CD14-positive monocyte (primary cell): Measurements from ENCODE around the gene BCKDHB. TPM values are rescaled to one million over a fixed set of nuclear protein-coding genes. Genes with fewer than 3 reads are reported as not detected.

Source experiments
- DNase-seq, 3 donors: peaks; one replicate each; pipeline ENCODE4 v3.0.0-alpha.2; 2011 to 2022
- H2AFZ ChIP-seq: 2 replicates; pipeline ENCODE4 v1.6.0; 2012; ENCODE audit warnings: mild to moderate bottlenecking, low read depth, low read length, inconsistent platforms; ENCODE audit not compliant: insufficient read depth, poor library complexity, severe bottlenecking
- H3K27ac ChIP-seq, 2 donors: 1 replicate in 1 of 2; 2 replicates in 1 of 2; pipeline ENCODE4 v1.5.1; 2012 to 2013; ENCODE audit warnings: low read length in 2 of 2, control low read depth in 1 of 2, inconsistent platforms in 1 of 2, low read depth in 1 of 2, mild to moderate bottlenecking in 1 of 2
- H3K27me3 ChIP-seq, 2 donors: one replicate each; pipeline versions ENCODE4 v1.6.0 to v1.6.1; 2011 to 2013; ENCODE audit warnings: low read length in 2 of 2; ENCODE audit not compliant: control insufficient read depth in 2 of 2, insufficient read depth in 2 of 2
- H3K36me3 ChIP-seq, 2 donors: replicated peaks in 1 of 2; 1 replicate in 1 of 2; 2 replicates in 1 of 2; pipeline versions ENCODE4 v1.5.1 to v1.6.1; 2012 to 2013; ENCODE audit warnings: low read length in 2 of 2, control low read depth in 1 of 2, inconsistent platforms in 1 of 2, mild to moderate bottlenecking in 1 of 2; ENCODE audit not compliant: insufficient read depth in 2 of 2, control insufficient read depth in 1 of 2
- H3K4me1 ChIP-seq, 2 donors: 1 replicate in 1 of 2; 2 replicates in 1 of 2; pipeline versions ENCODE4 v1.5.1 to v1.6.1; 2012 to 2013; ENCODE audit warnings: low read length in 2 of 2, control low read depth in 1 of 2, inconsistent platforms in 1 of 2, mild to moderate bottlenecking in 1 of 2, moderate library complexity in 1 of 2; ENCODE audit not compliant: insufficient read depth in 2 of 2, control insufficient read depth in 1 of 2
- H3K4me2 ChIP-seq: replicated peaks from 2 replicates; pipeline ENCODE3; 2012; ENCODE audit warnings: low read length, moderate library complexity, mild to moderate bottlenecking; ENCODE audit not compliant: poor library complexity, severe bottlenecking; ENCODE audit errors: extremely low read depth
- H3K4me3 ChIP-seq, 3 experiments: fragments of 200-600 bp in 1 of 3; sonication (generic) in 1 of 3; replicated peaks in 1 of 3; 1 replicate in 2 of 3; 2 replicates in 1 of 3; pipeline ENCODE4 v1.5.1; 2011 to 2013; ENCODE audit warnings: low read length in 3 of 3, mild to moderate bottlenecking in 3 of 3, control low read depth in 2 of 3, low read depth in 2 of 3, inconsistent platforms in 1 of 3, moderate library complexity in 1 of 3
- H3K79me2 ChIP-seq: 2 replicates; pipeline ENCODE4 v1.6.0; 2012; ENCODE audit warnings: mild to moderate bottlenecking, control low read depth, inconsistent platforms, low read length, moderate library complexity; ENCODE audit not compliant: insufficient read depth
- H3K9ac ChIP-seq: 2 replicates; pipeline ENCODE4 v1.6.0; 2017; ENCODE audit warnings: low read length, mild to moderate bottlenecking; ENCODE audit not compliant: insufficient read depth, poor library complexity, severe bottlenecking
- H3K9me3 ChIP-seq, 2 donors: replicated peaks in 1 of 2; 1 replicate in 1 of 2; 2 replicates in 1 of 2; pipeline versions ENCODE4 v1.5.1 to v1.6.1; 2012 to 2013; ENCODE audit warnings: low read length in 2 of 2, control low read depth in 1 of 2; ENCODE audit not compliant: control insufficient read depth in 1 of 2, insufficient read depth in 1 of 2
- H4K20me1 ChIP-seq: 2 replicates; pipeline ENCODE4 v1.6.0; 2012; ENCODE audit warnings: mild to moderate bottlenecking, low read length, control low read depth, moderate library complexity; ENCODE audit not compliant: insufficient read depth
- H3K27ac Mint-ChIP-seq, 7 donors: one replicate each; pipeline ENCODE4 v1.8.0; 2020; ENCODE audit warnings: mild to moderate bottlenecking in 7 of 7, mixed read lengths in 7 of 7, moderate library complexity in 6 of 7, inconsistent platforms in 2 of 7
- H3K27me3 Mint-ChIP-seq, 3 donors: one replicate each; pipeline ENCODE4 v1.8.0; 2021 to 2022; ENCODE audit warnings: low read depth in 3 of 3, mild to moderate bottlenecking in 3 of 3, mixed read lengths in 3 of 3, moderate library complexity in 3 of 3, inconsistent platforms in 1 of 3
- H3K36me3 Mint-ChIP-seq, 2 donors: one replicate each; pipeline ENCODE4 v1.8.0; 2020; ENCODE audit warnings: mixed read lengths in 2 of 2, inconsistent platforms in 1 of 2, mild to moderate bottlenecking in 1 of 2
- H3K4me1 Mint-ChIP-seq: one replicate; pipeline ENCODE4 v1.8.0; 2020; ENCODE audit warnings: mild to moderate bottlenecking, mixed read lengths
- H3K4me3 Mint-ChIP-seq, 2 donors: one replicate each; pipeline ENCODE4 v1.8.0; 2020; ENCODE audit warnings: mild to moderate bottlenecking in 2 of 2, mixed read lengths in 2 of 2, moderate library complexity in 1 of 2
- H3K9me3 Mint-ChIP-seq, 7 donors: one replicate each; pipeline ENCODE4 v1.8.0; 2020 to 2022; ENCODE audit warnings: mixed read lengths in 7 of 7, mild to moderate bottlenecking in 6 of 7, moderate library complexity in 6 of 7, inconsistent platforms in 2 of 7
- intact Hi-C, 2 donors: fragments of 100-400 bp; cut with micrococcal nuclease; formaldehyde crosslinking; loops; one replicate each; pipeline versions ENCODE4 v1.15.0 to v1.15.1; 2023
- polyA plus RNA-seq, 3 donors: library from polyadenylated mRNA; depleted of rRNA in 1 of 3; unstranded in 2 of 3; stranded (reverse) in 1 of 3; fragments of 300-500 nt in 2 of 3; fragments of >200 nt in 1 of 3; fragmentation: Illumina TruSeq in 2 of 3; gene quantifications; 1 replicate in 2 of 3; 2 replicates in 1 of 3; pipeline ENCODE4 v1.2.3, GENCODE V29; 2012 to 2021
- TF ChIP-seq, protein P1 (sequence below): fragments of 200-600 bp; IDR thresholded peaks from one replicate; pipeline ENCODE4 v1.8.0; 2022; ENCODE audit warnings: antibody characterized with exemption, mild to moderate bottlenecking

The BCKDHB gene
- polyA plus RNA-seq, 3 donors: 1.8 to 4.6 (median 4.0) TPM

DNA sequence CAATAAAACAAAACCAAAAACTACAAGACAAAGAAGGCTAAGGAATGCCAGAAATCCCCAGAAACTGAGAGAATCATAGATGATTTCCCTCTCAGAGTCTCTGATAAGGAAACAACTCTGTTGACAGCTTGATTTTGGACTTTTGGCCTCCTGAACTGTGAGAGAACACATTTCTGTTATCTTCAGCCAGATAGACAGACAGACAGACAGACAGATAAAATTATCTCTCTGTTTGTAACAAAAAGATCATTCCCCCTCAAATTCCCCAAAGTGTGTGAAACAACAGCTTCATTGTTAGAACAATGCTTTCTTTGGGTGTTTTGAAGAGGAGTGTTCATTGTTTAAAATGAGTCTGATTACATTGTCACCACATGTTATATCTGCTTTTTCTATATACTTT lies 148.2 kb downstream of the BCKDHB start:
- H3K4me3 ChIP-seq: no peak overlapping the region
- Mint-ChIP-seq H3K4me1 (no peaks in the 10 kb centered on the region), H3K9me3 (no peaks in the 10 kb centered on the region)

DNA sequence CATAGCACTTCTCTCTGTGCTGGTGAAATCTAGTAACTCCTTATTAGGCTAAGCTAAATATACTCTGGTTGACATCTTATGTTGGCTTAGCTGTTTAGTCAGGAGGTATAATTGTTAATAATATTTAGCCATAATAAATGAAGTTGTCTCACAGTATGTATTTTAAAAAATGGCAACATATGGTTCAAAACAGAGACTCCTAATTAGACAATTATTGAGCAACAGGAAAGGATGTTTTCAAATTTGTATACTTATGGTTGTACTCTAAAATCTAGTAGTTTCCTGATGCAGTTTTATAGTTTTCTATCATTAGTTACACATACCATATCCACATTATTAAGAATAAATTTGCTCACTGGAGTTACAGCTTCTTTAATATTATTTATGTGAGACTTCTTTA lies 150.2 kb downstream of the BCKDHB start:
- Histone ChIP-seq H3K27ac (no peak overlapping the region), H3K4me1 (no peaks in the 10 kb centered on the region), H3K36me3 (no peaks in the 10 kb centered on the region), H3K4me3 (no peak overlapping the region), H2AFZ (no peak overlapping the region), H3K9ac (no peak overlapping the region), H4K20me1 (no peaks in the 10 kb centered on the region), H3K79me2 (no peaks in the 10 kb centered on the region), H3K4me2 (no peak overlapping the region), H3K27me3 (no peaks in the 10 kb centered on the region), H3K9me3 (no peaks in the 10 kb centered on the region)
- peaks cover 0 to 1% (median 0%) of the 10 kb centered on the region in 7 donors for H3K9me3 Mint-ChIP-seq
- no peaks in the 10 kb centered on the region for H3K27me3 Mint-ChIP-seq
- no peak for DNase-seq
- H3K4me3 Mint-ChIP-seq: no peak overlapping the region
- no peak overlapping the region for H3K27ac Mint-ChIP-seq
- H3K4me1 Mint-ChIP-seq: no peaks in the 10 kb centered on the region
- intact Hi-C loops: no loop called here
- TF ChIP-seq, protein P1, sequence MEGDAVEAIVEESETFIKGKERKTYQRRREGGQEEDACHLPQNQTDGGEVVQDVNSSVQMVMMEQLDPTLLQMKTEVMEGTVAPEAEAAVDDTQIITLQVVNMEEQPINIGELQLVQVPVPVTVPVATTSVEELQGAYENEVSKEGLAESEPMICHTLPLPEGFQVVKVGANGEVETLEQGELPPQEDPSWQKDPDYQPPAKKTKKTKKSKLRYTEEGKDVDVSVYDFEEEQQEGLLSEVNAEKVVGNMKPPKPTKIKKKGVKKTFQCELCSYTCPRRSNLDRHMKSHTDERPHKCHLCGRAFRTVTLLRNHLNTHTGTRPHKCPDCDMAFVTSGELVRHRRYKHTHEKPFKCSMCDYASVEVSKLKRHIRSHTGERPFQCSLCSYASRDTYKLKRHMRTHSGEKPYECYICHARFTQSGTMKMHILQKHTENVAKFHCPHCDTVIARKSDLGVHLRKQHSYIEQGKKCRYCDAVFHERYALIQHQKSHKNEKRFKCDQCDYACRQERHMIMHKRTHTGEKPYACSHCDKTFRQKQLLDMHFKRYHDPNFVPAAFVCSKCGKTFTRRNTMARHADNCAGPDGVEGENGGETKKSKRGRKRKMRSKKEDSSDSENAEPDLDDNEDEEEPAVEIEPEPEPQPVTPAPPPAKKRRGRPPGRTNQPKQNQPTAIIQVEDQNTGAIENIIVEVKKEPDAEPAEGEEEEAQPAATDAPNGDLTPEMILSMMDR: no peak
- peaks cover 0 to 3% of the 10 kb centered on the region in 2 donors for H3K36me3 Mint-ChIP-seq

More for the DNA sequence above, 148.2 kb downstream of the BCKDHB start:
- H3K4me2 ChIP-seq: no peak overlapping the region
- no peak overlapping the region for H3K9ac ChIP-seq
- intact Hi-C loops: no loop called here
- peaks cover 0 to 3% of the 10 kb centered on the region in 2 donors for H3K36me3 Mint-ChIP-seq
- no peaks in the 10 kb centered on the region for H3K4me1 ChIP-seq
- no peak overlapping the region for H3K27ac Mint-ChIP-seq
- H3K27ac ChIP-seq: no peak overlapping the region
- no peaks in the 10 kb centered on the region for H3K79me2 ChIP-seq
- no peaks in the 10 kb centered on the region for H3K9me3 ChIP-seq
- DNase-seq: no peak
- H3K36me3 ChIP-seq: no peaks in the 10 kb centered on the region
- TF ChIP-seq, protein P1: no peak
- no peak overlapping the region for H3K4me3 Mint-ChIP-seq
- peaks cover 0 to 2% (median 0%) of the 10 kb centered on the region in 3 donors for H3K27me3 Mint-ChIP-seq
- no peak overlapping the region for H2AFZ ChIP-seq
- no peaks in the 10 kb centered on the region for H3K27me3 ChIP-seq
- no peaks in the 10 kb centered on the region for H4K20me1 ChIP-seq
